SKM-1 (cell line): ENCODE measurements around the gene NDUFA1.
"Not testable (repeated sequence)": the region's sequence is repeated elsewhere in the genome, so short reads cannot be mapped to it uniquely, and the experiment has no call there.

ENCODE experiments used
- DNase-seq: peaks from one replicate; lab custom pipeline; 2025; ENCODE audit not compliant: unreplicated experiment; lab: John Stamatoyannopoulos, UW

The NDUFA1 gene

DNA sequence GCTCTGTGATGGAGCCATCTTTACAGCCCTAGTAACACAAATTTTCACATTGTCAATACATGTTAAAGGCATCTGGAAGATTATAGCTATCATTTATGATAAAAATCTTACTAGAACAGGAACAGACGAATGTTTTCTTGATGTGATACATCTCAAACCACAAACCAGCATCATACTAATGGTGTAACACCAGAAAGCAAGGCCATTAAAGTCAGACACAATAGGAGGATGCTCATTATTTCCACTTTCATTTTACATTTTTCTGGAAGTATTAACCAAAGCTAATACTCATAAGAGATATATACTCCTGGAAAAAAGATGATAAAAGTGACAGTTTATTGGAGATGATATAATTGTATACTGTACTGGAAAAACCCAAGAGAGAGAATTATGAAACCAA is 29.3 kb downstream of the NDUFA1 start:
- no peak for DNase-seq

DNA sequence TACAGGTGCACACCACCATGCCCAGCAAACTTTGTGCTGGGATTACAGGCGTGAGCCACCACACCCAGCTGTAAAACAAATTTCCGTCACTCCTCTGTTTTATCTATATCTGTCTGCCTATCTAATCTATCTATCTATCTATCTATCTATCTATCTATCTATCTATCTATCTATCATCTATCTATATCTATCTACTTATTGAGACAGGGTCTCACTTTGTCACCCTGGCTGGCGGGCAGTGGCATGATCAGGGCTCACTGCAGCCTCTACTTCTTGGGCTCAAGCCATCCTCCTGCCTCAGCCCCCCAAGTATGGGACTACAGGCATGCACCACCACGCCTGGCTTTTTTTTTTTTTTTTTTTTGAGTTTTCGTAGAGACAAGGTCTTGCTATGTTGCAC is 44.7 kb downstream of the NDUFA1 start:
- no peak for DNase-seq

DNA sequence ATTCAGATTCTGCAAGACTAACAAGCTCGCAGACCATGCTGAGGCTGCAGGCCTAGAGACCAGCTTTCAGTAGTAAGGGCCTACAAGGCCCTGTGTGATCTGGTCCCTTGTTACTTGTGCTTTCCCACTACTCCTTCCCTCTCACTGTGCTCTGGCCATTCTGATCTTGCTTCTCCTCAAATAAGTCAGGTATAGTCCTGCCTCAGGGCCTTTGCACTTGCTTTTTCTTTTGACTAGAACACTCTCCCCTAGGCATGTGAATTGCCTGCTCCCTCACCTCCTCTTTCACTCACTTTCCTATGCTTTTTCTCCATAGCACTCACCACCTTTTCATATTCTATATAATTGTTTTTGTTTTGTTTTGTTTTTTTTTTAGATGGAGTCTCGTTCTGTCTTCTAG is 46.2 kb downstream of the NDUFA1 start:
- DNase-seq = no peak

DNA sequence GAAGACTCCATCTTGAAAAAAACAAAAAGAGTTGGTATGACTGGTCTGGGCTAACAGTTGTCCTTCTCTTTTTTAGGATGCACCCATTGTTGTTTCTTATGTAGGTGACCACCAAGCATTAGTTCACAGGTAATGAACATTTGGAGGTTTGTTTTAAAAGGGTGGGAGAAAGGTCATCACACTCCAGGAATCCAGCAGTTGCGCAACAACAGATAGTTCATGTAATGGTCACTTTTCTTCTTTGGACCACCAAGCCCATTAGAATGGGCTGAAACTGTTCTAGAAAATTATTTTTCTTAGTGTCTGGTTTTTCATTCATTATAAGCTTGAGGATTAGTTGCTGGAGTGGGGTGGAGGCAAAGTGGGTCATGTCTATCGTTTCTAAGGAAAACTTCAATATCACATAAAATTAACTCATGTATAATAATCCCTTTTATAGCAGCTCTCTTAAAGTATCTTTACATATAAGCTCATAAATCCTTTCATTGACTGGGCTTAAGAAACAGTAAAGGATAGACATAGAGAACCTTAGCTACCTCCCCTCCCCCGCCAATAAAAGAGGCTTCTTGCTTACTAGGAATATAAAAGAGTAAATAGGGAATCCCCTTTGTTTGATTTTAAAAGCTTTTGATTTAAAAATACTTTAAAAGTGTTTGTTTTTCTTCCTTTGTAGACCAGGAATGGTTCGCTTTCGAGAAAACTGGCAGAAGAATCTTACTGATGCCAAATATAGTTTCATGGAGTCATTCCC is 48.4 kb downstream of the NDUFA1 start:
- DNase-seq = no peak

DNA sequence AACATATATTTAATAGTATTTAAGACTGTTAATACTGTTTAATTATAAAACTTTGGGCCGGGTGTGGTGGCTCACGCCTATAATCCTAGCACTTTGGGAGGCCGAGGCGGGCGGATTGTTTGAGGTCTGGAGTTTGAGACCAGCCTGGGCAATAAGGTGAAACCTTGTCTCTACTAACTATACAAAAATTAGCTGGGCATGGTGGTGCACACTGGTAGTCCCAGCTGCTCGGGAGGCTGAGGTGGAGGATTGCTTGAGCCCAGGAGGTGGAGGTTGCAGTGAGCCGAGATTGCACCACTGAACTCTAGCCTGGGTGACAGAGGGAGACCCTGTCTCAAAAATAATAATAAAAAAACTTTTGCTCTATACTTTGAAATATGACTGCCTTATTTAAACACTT is 50.8 kb downstream of the NDUFA1 start:
- DNase-seq = not testable (repeated sequence)
